ENCODE data around the gene TMEM87B.

DNA sequence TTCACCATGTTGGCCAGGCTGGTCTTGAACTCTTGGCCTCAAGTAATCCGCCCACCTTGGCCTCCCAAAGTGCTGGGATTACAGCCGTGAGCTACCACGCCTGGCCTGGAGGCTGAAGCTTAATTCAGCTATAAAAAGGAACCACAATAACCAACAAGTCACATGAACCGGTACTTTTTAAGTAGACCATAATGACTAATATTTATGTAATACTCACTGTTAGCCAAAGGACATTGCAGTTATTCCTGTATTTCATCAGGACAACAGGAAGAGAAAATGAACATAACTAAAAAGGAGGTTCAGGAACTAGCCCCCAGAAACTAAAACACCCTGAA, 49.0 kb upstream of the TMEM87B start:
- TF ChIP-seq, protein P1, sequence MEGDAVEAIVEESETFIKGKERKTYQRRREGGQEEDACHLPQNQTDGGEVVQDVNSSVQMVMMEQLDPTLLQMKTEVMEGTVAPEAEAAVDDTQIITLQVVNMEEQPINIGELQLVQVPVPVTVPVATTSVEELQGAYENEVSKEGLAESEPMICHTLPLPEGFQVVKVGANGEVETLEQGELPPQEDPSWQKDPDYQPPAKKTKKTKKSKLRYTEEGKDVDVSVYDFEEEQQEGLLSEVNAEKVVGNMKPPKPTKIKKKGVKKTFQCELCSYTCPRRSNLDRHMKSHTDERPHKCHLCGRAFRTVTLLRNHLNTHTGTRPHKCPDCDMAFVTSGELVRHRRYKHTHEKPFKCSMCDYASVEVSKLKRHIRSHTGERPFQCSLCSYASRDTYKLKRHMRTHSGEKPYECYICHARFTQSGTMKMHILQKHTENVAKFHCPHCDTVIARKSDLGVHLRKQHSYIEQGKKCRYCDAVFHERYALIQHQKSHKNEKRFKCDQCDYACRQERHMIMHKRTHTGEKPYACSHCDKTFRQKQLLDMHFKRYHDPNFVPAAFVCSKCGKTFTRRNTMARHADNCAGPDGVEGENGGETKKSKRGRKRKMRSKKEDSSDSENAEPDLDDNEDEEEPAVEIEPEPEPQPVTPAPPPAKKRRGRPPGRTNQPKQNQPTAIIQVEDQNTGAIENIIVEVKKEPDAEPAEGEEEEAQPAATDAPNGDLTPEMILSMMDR (IDR thresholded peaks at IDR 0.05): no peak
- no peak for TF ChIP-seq EP300 (IDR thresholded peaks at IDR 0.05)
